SU-DHL-6 (cell line): ENCODE measurements around the gene SLC19A1.

Experiments
- H2AFZ ChIP-seq: fragments of 200-600 bp; sonication (generic); 2 replicates; pipeline ENCODE4 v1.6.1; 2014; ENCODE audit warnings: low read depth, mild to moderate bottlenecking, moderate library complexity, mixed read lengths, antibody characterized with exemption, low read length; ENCODE audit not compliant: severe bottlenecking
- H3F3A ChIP-seq: fragments of 200-600 bp; shearing (Covaris generic); 2 replicates; pipeline ENCODE4 v1.6.0; 2016; ENCODE audit warnings: antibody characterized with exemption, mild to moderate bottlenecking; ENCODE audit not compliant: insufficient read depth
- H3K27ac ChIP-seq: fragments of 200-600 bp; sonication (generic); 2 replicates; pipeline ENCODE4 v1.5.1; 2016; ENCODE audit warnings: low read depth, mild to moderate bottlenecking, low read length, moderate library complexity, mixed read lengths
- H3K27me3 ChIP-seq: fragments of 200-600 bp; sonication (generic), shearing (Covaris generic); 2 replicates; pipeline ENCODE4 v1.6.0; 2014; ENCODE audit warnings: mild to moderate bottlenecking, low read length
- H3K36me3 ChIP-seq: fragments of 200-600 bp; sonication (generic); 2 replicates; pipeline ENCODE4 v1.6.1; 2014; ENCODE audit warnings: mild to moderate bottlenecking, low read length, mixed read lengths
- H3K4me2 ChIP-seq: fragments of 300-600, 200-600 bp; shearing (Covaris generic), sonication (generic); 2 replicates; pipeline ENCODE4 v1.6.0; 2014; ENCODE audit warnings: low read length, low read depth, mild to moderate bottlenecking; ENCODE audit not compliant: poor library complexity, severe bottlenecking
- H3K4me3 ChIP-seq: fragments of 200-600 bp; sonication (generic); 2 replicates; pipeline ENCODE4 v1.5.1; 2014; ENCODE audit warnings: antibody characterized with exemption, low read length, mild to moderate bottlenecking, mixed read lengths; ENCODE audit not compliant: insufficient read depth, poor library complexity, severe bottlenecking
- H3K79me2 ChIP-seq: fragments of 200-600 bp; sonication (generic); 2 replicates; pipeline ENCODE4 v1.6.1; 2014; ENCODE audit warnings: mild to moderate bottlenecking, low read length, moderate library complexity; ENCODE audit not compliant: insufficient read depth
- H3K9ac ChIP-seq: fragments of 200-600 bp; sonication (generic); 2 replicates; pipeline ENCODE4 v1.7.0; 2014; ENCODE audit warnings: mild to moderate bottlenecking, low read length
- H3K9me2 ChIP-seq: fragments of 200-600 bp; sonication (generic); replicated peaks from 2 replicates; pipeline ENCODE4 v1.6.1; 2014; ENCODE audit warnings: low read length; ENCODE audit not compliant: insufficient read depth
- H3K9me3 ChIP-seq: fragments of 200-600 bp; sonication (generic); 2 replicates; pipeline ENCODE4 v1.6.1; 2014; ENCODE audit warnings: low read length, mixed read lengths; ENCODE audit not compliant: insufficient read depth
- H4K20me1 ChIP-seq: fragments of 200-600 bp; sonication (generic); 2 replicates; pipeline ENCODE4 v1.6.1; 2014; ENCODE audit warnings: low read depth, mild to moderate bottlenecking, antibody characterized with exemption, low read length, moderate library complexity, mixed read lengths
- EZH2phosphoT487 ChIP-seq: fragments of 200-600 bp; sonication (generic), shearing (Covaris generic); conservative IDR thresholded peaks from 2 replicates; pipeline ENCODE4 v1.6.1; 2018; ENCODE audit warnings: mild to moderate bottlenecking, antibody characterized with exemption, low read length, moderate library complexity, mixed read lengths
- TF ChIP-seq, protein P1 (sequence below): fragments of 200-600 bp; sonication (generic); IDR thresholded peaks from one replicate; pipeline ENCODE4 v1.5.1; 2017; ENCODE audit warnings: antibody characterized with exemption, mild to moderate bottlenecking, low read length, moderate library complexity; ENCODE audit not compliant: insufficient read depth, poor library complexity, severe bottlenecking

Gene SLC19A1

DNA sequence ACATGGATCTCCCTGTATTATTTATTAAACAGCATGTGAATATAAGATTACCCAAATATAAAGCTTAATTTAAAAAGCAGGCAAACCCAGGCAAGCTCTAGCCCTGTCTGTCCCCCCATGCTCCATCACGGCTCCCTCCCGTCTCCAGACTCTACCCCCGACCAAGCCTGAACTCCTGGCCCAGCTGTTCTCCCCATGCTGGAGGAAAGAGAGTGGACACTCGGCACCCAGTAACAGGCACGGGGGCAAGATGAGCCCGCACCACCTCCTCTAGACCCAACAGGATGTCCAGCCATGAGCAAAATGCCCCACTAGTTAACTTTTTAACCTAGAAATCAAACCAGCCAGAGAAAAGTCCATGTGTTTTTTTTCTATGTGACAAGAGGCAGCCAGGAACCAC, 19.3 kb downstream of the SLC19A1 start:
- H3K36me3 ChIP-seq, result peaks cover 38% of the 10 kb centered on the region

DNA sequence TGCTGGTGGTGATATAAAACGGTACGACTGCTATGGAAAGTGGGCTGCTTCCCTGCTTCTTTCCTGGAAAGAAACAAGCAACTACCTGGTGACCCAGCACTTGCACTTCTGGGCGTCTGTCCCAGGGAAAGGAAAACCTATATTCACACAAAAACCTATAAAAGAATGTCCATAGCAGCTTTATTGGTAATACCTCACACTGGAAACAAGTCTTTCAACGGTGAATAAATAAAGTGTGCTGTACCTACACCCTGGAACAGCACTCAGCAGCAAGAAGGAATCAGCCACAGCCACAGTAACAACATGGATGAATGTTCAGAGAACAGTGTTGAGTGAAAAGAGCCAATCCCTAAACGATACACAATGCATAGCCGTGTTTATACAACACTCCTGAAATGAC, 19.9 kb downstream of the SLC19A1 start:
- H3K9me3 ChIP-seq, result no peaks in the 10 kb centered on the region
- H3F3A ChIP-seq, result no peaks in the 10 kb centered on the region
- no peaks in the 10 kb centered on the region for H3K27me3 ChIP-seq
- no peaks in the 10 kb centered on the region for H3K9me2 ChIP-seq
- H3K79me2 ChIP-seq, result peaks cover 14% of the 10 kb centered on the region; the same call in 1 of the 2 replicates
- no peak overlapping the region for H3K9ac ChIP-seq
- no peak overlapping the region for H3K4me2 ChIP-seq
- no peak overlapping the region for H3K4me3 ChIP-seq
- peaks cover 40% of the 10 kb centered on the region for H3K36me3 ChIP-seq
- H3K27ac ChIP-seq, result no peak overlapping the region
- no peaks in the 10 kb centered on the region for H4K20me1 ChIP-seq
- no peak overlapping the region for H2AFZ ChIP-seq
- TF ChIP-seq, protein P1, sequence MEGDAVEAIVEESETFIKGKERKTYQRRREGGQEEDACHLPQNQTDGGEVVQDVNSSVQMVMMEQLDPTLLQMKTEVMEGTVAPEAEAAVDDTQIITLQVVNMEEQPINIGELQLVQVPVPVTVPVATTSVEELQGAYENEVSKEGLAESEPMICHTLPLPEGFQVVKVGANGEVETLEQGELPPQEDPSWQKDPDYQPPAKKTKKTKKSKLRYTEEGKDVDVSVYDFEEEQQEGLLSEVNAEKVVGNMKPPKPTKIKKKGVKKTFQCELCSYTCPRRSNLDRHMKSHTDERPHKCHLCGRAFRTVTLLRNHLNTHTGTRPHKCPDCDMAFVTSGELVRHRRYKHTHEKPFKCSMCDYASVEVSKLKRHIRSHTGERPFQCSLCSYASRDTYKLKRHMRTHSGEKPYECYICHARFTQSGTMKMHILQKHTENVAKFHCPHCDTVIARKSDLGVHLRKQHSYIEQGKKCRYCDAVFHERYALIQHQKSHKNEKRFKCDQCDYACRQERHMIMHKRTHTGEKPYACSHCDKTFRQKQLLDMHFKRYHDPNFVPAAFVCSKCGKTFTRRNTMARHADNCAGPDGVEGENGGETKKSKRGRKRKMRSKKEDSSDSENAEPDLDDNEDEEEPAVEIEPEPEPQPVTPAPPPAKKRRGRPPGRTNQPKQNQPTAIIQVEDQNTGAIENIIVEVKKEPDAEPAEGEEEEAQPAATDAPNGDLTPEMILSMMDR, result no peak
- TF ChIP-seq EZH2phosphoT487, result no peak

More for the DNA sequence above, 19.3 kb downstream of the SLC19A1 start:
- Histone ChIP-seq H3K27me3 (no peaks in the 10 kb centered on the region), H3K27ac (no peak overlapping the region), H2AFZ (no peak overlapping the region), H3F3A (no peaks in the 10 kb centered on the region), H3K9me2 (no peaks in the 10 kb centered on the region), H3K4me2 (no peak overlapping the region), H3K9me3 (no peaks in the 10 kb centered on the region), H4K20me1 (no peaks in the 10 kb centered on the region), H3K79me2 (peaks cover 14% of the 10 kb centered on the region; the same call in 1 of the 2 replicates), H3K4me3 (no peak overlapping the region), H3K9ac (no peak overlapping the region)
- TF ChIP-seq EZH2phosphoT487, result no peak
- TF ChIP-seq, protein P1, result no peak

DNA sequence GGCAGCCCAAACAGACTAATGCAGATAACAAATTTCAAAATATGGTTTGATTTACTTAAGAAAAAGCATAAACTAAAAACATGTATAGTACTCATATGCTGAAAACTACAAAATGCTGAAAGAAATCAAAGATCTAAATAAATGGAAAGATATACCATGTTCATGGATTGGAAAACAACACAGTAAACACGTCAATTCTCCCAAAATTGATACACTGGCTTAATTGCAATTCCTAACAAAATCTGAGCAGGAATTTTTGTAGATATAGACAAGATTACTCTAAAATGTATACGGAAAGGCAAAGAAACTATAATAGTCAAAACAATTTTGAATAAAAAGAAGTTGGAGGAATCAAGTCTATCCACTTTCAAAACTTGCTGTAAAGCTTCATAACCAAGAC, 21.0 kb downstream of the SLC19A1 start:
- no peak for TF ChIP-seq EZH2phosphoT487
- TF ChIP-seq, protein P1, result no peak
- peaks cover 40% of the 10 kb centered on the region for H3K36me3 ChIP-seq
- H3K4me3 ChIP-seq, result no peak overlapping the region
- peaks cover 14% of the 10 kb centered on the region; the same call in 1 of the 2 replicates for H3K79me2 ChIP-seq
- no peaks in the 10 kb centered on the region for H3K9me3 ChIP-seq
- H3K27me3 ChIP-seq, result no peaks in the 10 kb centered on the region
- H3K9ac ChIP-seq, result no peak overlapping the region
- H4K20me1 ChIP-seq, result no peaks in the 10 kb centered on the region
- H3F3A ChIP-seq, result no peaks in the 10 kb centered on the region
- H2AFZ ChIP-seq, result no peak overlapping the region
- no peak overlapping the region for H3K27ac ChIP-seq
- no peak overlapping the region for H3K4me2 ChIP-seq
- no peaks in the 10 kb centered on the region for H3K9me2 ChIP-seq
